HG03469 (cell line): Measurements from ENCODE around the gene KRTAP19-1.

ENCODE experiments used
- ATAC-seq: cut with Tn5 transposase; IDR thresholded peaks from one replicate; pipeline ENCODE4 v1.9.1; 2021; ENCODE audit warnings: mild to moderate bottlenecking, moderate library complexity, moderate number of reproducible peaks; ENCODE audit not compliant: unreplicated experiment

The KRTAP19-1 gene

GRCh38 chr21:30430170-30430655 is 50.0 kb downstream of the KRTAP19-1 start, which contains the start of gene KRTAP13-4:
KRTAP13-4 (plus strand) TSS chr21:30430220; CDS start chr21:30430276, 56 bp downstream.
- no peak for ATAC-seq
